Amniotic epithelial cell (primary cell): ENCODE results near the gene FLNC.

Experiments used
- DNase-seq: peaks from one replicate; pipeline ENCODE4 v3.0.0-alpha.2; 2010; ENCODE audit warnings: low read depth

Gene FLNC

DNA sequence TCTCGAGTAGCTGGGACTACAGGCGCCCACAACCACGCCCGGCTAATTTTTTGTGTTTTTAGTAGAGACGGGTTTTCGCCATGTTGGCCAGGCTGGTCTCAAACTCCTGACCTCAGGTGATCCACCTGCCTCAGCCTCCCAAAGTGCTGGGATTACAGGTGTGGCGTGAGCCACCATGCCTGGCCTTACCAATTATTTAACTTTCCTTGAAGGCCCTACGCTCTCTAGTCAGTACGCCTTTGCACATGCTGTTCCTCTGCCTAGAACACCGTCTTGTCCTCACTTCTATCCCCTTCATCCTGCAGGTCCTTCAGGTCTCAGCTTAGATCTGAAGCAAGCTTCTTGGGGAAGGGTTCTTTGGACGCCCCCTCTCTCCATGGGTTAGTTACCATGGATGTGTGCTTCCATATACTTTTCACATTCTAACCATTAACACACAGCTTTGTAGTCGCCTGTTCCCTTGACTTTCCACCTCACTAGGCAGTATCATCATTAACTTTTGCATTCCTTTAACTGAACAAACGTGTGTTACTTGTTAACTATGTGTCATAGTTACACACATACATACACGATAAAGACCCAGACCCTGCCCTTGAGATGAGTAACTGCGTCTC lies 31.9 kb downstream of the FLNC start:
- DNase-seq = peak; percentile 8

DNA sequence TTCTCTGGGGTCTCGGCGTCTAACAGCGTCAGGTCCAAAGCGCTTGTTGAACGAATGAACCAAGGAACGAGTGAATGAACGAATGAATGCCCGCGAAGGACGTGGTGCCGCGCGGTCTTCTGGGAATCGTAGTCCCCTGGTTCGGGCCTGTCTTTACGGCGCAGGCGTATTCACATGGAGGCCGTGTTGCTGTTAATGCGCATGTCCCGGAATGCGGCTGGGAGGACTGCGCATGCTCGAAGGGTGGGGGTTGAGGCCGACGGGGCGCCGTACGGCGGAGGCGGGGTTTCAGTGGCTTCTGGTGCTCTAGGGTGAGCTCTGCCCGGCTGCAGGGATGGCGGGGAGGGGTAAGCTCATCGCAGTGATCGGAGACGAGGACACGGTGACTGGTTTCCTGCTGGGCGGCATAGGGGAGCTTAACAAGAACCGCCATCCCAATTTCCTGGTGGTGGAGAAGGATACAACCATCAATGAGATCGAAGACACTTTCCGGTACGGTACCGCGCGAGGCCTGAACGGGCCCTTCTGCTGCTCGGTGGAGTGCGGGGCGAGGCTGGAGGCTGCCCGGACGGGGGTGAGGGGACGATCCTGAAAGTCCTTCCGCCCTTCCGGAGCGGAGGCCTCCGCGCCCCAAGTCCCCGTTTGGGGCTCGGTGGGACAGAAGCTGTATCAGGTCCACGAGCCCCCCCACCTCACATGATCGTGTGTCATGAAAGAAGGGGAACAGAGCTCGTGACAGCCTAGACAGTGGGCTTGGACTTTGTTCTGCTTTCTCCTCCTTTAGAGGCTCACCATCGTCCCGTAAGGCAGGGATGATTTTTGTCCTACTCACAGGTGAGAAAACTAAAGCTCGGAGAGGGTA lies 32.6 kb downstream of the FLNC start, which contains the start of gene ATP6V1F:
ATP6V1F (plus strand) TSS at position 286 of the 862 bp plus-strand sequence; CDS start at position 335, 49 bp downstream.
- DNase-seq = peak; percentile 94

DNA sequence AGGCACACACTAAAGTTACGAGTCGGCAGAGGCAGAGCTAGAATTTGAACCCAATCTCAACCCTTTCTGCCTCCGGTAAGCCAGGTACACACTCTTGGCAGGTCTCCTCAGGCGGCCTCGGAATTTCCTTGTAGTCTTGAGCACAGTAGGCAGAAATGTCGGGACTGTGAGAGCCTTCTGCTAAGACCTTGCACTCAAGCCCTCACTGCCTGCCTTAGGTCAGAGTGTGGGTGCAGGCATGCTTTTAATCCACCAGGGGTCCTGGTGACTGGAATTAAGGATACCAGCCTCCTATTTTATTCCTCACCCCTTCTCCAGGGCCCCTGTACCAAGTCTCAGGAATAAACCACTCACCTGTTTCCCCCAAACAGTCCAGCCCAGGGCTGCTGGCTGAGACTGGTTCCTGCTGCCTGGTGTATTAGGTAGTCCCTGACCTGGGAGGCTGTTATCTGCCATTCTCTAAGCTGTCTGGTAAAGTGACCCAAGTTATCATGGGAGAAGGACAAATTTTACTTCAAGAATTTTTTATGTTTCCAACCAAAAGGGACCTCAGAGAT lies 33.3 kb downstream of the FLNC start:
- DNase-seq = peak; percentile 68

DNA sequence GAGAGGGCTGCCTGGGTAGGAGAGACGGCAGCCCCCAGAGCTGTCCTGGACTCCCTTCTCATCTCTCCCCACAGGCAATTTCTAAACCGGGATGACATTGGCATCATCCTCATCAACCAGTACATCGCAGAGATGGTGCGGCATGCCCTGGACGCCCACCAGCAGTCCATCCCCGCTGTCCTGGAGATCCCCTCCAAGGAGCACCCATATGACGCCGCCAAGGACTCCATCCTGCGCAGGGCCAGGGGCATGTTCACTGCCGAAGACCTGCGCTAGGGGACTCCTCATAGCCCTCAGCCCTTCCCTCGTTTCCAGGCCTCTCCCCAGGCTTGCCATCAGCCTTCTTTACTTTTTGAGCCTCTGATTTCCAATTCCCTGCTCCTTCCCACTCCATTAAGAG lies 35.1 kb downstream of the FLNC start:
- no peak for DNase-seq

- DNase-seq = no peak
Measured at GRCh38 chr7:128865996-128866877, 36.0 kb downstream of the FLNC start.

DNA sequence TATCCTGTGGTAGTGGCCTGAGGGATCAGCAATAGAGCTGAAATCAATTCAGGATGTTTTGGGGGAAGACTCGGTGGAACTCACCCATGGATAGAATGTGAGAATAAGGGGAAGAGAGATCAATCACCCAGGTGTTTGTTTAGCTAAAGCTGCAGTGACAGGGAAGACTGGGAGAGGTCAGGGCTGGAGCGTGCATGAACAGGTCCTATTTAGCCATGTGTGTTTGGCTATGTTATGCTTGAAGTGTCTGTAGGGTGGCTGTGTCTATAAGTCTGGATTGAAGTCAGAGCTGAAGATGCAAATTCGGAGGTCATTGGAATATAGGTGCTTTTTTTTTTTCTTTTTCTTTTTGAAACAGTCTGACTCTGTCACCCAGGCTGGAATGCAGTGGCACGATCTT lies 37.0 kb downstream of the FLNC start:
- DNase-seq = no peak

DNA sequence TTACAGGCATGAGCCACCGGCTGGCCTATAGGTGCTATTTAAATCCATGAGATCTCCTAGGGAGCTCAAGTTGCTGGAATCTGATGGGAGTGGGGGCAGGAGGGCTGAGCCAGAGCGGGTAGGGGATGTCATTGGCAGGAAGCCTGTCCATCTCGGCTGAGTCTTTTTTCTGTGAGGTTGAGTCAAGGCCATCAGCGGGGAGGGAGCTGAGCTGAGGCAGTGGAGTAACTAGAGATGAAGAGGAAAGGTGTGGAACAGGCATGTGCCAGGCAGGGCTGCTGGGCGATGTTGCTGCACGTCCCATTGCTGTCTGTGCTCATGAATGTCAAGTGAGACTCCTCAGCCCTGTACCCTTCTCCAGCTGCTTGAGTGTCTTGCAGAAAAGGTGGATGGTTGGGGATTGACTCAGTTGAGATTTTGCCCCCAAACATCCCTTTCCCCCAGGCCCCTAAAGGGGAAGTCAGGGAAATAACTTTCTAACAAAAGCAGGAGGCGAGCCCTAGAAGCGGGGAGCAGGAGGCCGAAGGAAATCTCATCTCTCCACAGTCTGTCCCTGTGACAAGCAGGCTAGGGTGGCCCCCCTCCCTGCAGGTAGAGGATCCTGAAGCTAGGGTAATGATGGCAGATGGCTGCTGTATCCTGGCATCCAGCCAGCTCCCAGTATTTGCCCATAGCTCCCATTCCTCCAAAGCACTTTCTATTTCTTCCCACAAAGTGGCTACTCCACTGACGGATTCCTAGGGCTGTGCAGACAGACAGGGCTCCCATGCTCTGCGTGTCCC lies 37.8 kb downstream of the FLNC start:
- peak; percentile 38 for DNase-seq

DNA sequence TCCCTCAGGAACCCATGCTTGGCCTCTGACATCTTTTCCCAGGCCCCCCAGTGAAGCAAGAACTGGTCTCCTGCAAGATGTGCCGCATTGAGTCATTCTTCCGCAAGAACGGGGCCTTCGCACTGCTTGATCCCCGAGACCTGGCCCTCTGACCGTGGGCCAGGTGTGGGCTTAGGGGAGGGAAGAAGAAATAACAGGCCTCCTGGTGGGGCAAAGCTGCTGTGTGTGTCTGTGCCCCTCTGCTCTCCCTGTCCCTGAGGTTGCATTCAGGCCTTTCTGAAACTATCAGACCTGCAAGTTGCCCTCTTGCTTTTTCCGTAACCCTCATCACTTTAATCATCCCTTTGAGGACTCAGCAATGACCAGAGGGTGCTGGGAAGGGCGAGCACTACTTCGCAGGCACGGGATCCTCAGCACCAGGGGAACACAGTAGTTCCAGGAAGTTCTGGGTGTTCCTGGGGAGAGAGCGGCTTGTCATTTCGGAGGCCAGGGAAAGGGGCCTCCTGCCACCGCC lies 38.5 kb downstream of the FLNC start:
- no peak for DNase-seq

GRCh38 chr7:128869138-128869943 lies 39.1 kb downstream of the FLNC start:
- no peak for DNase-seq

- DNase-seq = no peak
Measured at GRCh38 chr7:128869944-128870285, 39.7 kb downstream of the FLNC start.

- DNase-seq = no peak
Measured at GRCh38 chr7:128871050-128871449, 40.8 kb downstream of the FLNC start.

- no peak for DNase-seq
Measured at GRCh38 chr7:128872394-128872824, 42.2 kb downstream of the FLNC start.

- DNase-seq = no peak
Measured at GRCh38 chr7:128873234-128873633, 43.0 kb downstream of the FLNC start.

DNA sequence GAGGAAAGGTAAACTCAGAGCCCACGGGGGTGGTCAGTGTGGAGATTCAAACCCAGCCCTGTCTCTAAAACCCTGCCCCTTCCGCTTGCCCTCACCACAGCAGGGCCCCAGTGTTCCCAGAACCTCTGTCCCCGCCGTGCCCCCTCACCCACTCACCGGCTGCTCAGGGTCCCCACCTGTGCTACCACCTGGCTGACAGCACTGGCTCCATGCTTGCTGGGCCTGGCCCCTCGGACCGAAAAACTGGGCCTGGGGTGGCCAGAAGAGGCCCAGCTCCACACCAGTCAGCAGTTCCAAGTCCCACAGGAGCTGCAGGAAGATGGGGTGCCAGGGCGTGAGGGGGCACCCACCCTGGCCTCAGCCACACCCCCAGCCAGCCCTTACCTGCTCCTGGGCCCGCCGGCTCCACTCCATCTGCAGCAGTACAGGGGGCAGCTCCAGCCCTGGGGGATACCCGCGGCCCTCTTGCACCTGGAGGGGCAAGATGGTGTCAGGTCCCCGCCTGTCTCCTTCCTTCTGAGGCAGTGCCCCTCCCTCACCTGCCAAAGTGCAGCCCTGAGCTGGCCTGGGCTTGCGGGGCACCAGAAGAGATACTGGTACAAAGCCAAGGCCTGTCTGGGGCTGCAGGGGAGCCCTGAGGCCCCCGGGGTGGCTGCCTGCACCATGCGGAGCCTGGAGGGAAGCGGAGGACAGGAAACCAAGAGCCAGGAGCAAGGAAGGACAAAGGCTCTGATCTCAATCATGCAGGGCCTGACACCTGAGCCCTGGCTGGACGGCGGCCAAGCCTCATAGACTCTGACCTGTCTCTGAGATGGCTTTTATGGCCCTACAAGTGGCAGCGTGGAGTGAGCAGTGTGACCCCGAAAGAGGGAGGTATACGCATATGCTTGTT lies 44.2 kb downstream of the FLNC start:
- DNase-seq = no peak

DNA sequence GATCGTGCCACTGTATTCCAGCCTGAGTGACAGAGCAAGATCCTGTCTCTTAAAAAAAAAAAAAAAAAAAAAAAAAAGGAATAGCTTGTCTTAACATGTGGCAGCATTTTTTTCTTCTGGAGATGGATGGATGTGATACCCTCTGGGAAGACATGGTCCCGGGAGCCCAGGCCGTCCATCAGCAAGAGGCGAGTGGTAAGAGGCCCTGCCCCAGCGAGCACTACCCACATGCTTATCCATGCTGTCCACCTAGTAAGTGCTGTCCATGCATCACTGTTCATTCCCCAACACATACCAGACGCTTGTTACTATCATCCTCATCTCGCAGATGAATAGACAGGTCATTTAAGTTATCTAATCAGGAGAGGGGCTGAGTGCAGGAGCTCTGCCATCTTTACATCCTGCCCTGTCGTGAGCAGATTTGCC lies 45.3 kb downstream of the FLNC start:
- no peak for DNase-seq

GRCh38 chr7:128876127-128876526 lies 45.9 kb downstream of the FLNC start:
- DNase-seq = no peak

- DNase-seq = no peak
Measured at GRCh38 chr7:128876586-128876977, 46.4 kb downstream of the FLNC start.

- DNase-seq = no peak
Measured at GRCh38 chr7:128876978-128877755, 47.0 kb downstream of the FLNC start.

DNA sequence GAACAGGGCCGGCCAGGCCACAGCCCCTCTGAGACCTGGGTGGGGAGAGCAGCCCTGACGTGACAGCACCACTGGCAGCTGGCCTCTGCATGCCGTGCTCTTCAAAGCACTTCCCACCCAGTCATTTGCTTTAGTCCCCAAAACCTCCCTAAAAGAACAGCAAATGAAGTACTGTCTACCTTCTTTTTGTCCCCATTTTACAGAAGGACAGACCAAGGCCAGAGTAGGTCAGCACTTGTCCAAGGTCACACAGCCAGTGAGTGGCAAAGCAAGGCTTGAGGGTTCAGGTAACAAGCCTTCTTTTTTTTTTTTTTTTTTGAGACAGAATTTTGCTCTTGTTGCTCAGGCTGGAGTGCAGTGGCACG lies 47.5 kb downstream of the FLNC start:
- no peak for DNase-seq
